Loucy (cell line): ENCODE data around the gene RANBP17.

Source experiments
- H2AFZ ChIP-seq: fragments of 200-600 bp; sonication (generic); 2 replicates; pipeline ENCODE4 v1.6.0; 2016; ENCODE audit warnings: antibody characterized with exemption, mild to moderate bottlenecking, low read length, moderate library complexity
- H3F3A ChIP-seq: fragments of 200-600 bp; 2 replicates; pipeline ENCODE4 v1.6.0; 2016; ENCODE audit warnings: antibody characterized with exemption, low read depth, mild to moderate bottlenecking
- H3K27me3 ChIP-seq: fragments of 200-600 bp; sonication (generic); 2 replicates; pipeline ENCODE4 v1.6.1; 2014; ENCODE audit warnings: low read length, mild to moderate bottlenecking; ENCODE audit not compliant: insufficient read depth, poor library complexity, severe bottlenecking
- H3K36me3 ChIP-seq: fragments of 200-600 bp; sonication (generic); 2 replicates; pipeline ENCODE4 v1.6.1; 2016; ENCODE audit warnings: low read length; ENCODE audit not compliant: insufficient read depth
- H3K4me1 ChIP-seq: fragments of 200-600 bp; sonication (generic); 2 replicates; pipeline ENCODE4 v1.5.1; 2014; ENCODE audit warnings: low read length, mild to moderate bottlenecking; ENCODE audit not compliant: insufficient read depth, poor library complexity, severe bottlenecking
- H3K4me2 ChIP-seq: fragments of 200-600 bp; sonication (generic); 2 replicates; pipeline ENCODE4 v1.6.0; 2014; ENCODE audit warnings: antibody characterized with exemption, low read length, low read depth, mild to moderate bottlenecking; ENCODE audit not compliant: poor library complexity, severe bottlenecking
- H3K4me3 ChIP-seq: fragments of 200-600 bp; sonication (generic); 2 replicates; pipeline ENCODE4 v1.5.1; 2014; ENCODE audit warnings: low read length, mild to moderate bottlenecking, mixed read lengths; ENCODE audit not compliant: poor library complexity, severe bottlenecking
- H3K79me2 ChIP-seq: fragments of 200-600 bp; sonication (generic); 2 replicates; pipeline ENCODE4 v1.6.1; 2014; ENCODE audit warnings: low read length; ENCODE audit not compliant: insufficient read depth
- H3K9ac ChIP-seq: fragments of 200-600 bp; sonication (generic); 2 replicates; pipeline ENCODE4 v1.6.0; 2014; ENCODE audit warnings: mild to moderate bottlenecking, low read depth, low read length, moderate library complexity; ENCODE audit not compliant: poor library complexity, severe bottlenecking
- H3K9me2 ChIP-seq: fragments of 200-600 bp; sonication (generic); replicated peaks from 2 replicates; pipeline ENCODE4 v1.6.1; 2016; ENCODE audit warnings: low read depth, low read length, mixed read lengths
- H3K9me3 ChIP-seq: fragments of 200-600 bp; sonication (generic); 2 replicates; pipeline ENCODE4 v1.6.1; 2014; ENCODE audit warnings: mild to moderate bottlenecking, antibody characterized with exemption, low read length, low read depth; ENCODE audit not compliant: insufficient read depth
- H4K20me1 ChIP-seq: fragments of 200-600 bp; sonication (generic); 2 replicates; pipeline ENCODE4 v1.6.0; 2014; ENCODE audit warnings: antibody characterized with exemption, low read length, mild to moderate bottlenecking; ENCODE audit not compliant: insufficient read depth, poor library complexity, severe bottlenecking
- CTCF ChIP-seq: fragments of 200-600 bp; sonication (generic); conservative IDR thresholded peaks from 2 replicates; pipeline ENCODE4 v1.5.1; 2014; ENCODE audit warnings: mild to moderate bottlenecking, antibody characterized with exemption, low read length
- EZH2phosphoT487 ChIP-seq: fragments of 200-600 bp; IDR thresholded peaks from 2 replicates; pipeline ENCODE4 v1.6.1; 2018; ENCODE audit warnings: antibody characterized with exemption, mild to moderate bottlenecking, moderate library complexity, borderline replicate concordance

RANBP17 gene

DNA sequence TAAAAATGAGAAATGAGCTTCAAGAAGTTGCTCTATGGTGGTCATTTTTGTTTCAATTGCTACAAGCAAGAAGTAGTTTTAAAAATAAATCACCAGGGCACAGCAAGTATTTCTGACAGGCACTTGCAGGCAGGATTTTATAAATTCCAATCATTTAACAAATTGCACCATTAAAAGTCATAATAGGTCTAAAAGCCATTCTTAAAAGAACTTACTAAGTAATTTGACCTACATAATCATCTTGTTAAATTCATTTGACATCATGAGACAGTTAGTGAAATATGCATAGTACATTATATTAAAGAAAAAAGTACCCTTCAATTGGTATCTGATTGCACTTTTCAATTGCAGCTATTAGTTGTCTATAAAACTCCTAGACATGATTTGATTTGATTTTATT, 478.2 kb downstream of the RANBP17 start:
- Histone ChIP-seq H3K27me3 (no peaks in the 10 kb centered on the region), H3K36me3 (no peaks in the 10 kb centered on the region), H3K4me3 (no peak overlapping the region), H3K4me1 (no peaks in the 10 kb centered on the region), H3K4me2 (no peak overlapping the region), H2AFZ (no peak overlapping the region), H3K9me3 (no peaks in the 10 kb centered on the region), H3K9ac (no peak overlapping the region), H3K9me2 (no peaks in the 10 kb centered on the region), H3K79me2 (no peaks in the 10 kb centered on the region), H3F3A (no peaks in the 10 kb centered on the region), H4K20me1 (no peaks in the 10 kb centered on the region)
- TF ChIP-seq EZH2phosphoT487 = no peak
- TF ChIP-seq CTCF = no peak

- Histone ChIP-seq H3K9me3 (no peaks in the 10 kb centered on the region), H3K4me1 (no peaks in the 10 kb centered on the region), H4K20me1 (no peaks in the 10 kb centered on the region), H3K4me3 (no peak overlapping the region), H3K9me2 (no peaks in the 10 kb centered on the region), H3K79me2 (no peaks in the 10 kb centered on the region), H3F3A (no peaks in the 10 kb centered on the region), H3K36me3 (no peaks in the 10 kb centered on the region), H3K27me3 (no peaks in the 10 kb centered on the region), H3K9ac (no peak overlapping the region), H3K4me2 (no peak overlapping the region), H2AFZ (no peak overlapping the region)
- no peak for TF ChIP-seq EZH2phosphoT487
- no peak for TF ChIP-seq CTCF
These were observed 478.7 kb downstream of the RANBP17 start for GRCh38 chr5:171340491-171340890.

DNA sequence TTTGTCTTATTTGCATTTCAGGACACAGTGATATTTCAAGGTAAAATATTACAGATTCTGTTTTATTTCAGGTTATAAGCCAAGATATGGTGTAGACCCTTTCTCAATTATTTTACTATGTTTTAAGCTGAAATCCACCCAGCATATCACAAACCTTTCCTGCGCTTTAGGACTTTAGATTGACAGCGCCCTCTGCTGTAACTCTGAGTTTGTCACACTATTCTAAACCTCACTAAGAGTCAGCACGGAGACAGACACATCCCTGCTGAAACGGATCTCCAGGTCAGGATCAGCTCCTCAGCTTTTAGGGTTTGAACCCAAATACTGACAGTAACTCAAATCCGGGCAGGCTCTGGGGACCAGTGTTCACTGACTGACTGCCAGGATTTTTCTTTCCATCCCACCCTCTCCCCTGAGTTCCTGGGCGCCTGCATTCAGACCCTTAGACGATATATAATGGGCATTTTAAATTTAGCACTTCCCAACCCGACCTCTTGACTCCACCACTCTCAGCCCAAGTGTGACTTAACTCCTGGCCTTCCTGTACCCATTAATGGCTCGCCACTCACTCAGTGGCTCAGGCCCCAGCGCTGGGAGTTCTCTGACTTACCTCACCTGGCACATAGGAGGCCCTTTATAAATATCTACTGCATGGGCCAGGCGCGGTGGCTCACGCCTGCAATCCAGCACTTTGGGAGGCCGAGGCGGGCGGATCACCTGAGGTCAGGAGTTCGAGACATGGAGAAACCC, 480.7 kb downstream of the RANBP17 start:
- H3K9me3 ChIP-seq = no peaks in the 10 kb centered on the region
- H4K20me1 ChIP-seq = no peaks in the 10 kb centered on the region
- H3K4me1 ChIP-seq = no peaks in the 10 kb centered on the region
- H3K36me3 ChIP-seq = no peaks in the 10 kb centered on the region
- H3K4me3 ChIP-seq = no peak overlapping the region
- TF ChIP-seq EZH2phosphoT487 = no peak
- TF ChIP-seq CTCF = peak; percentile 64
- no peaks in the 10 kb centered on the region for H3F3A ChIP-seq
- H3K79me2 ChIP-seq = no peaks in the 10 kb centered on the region
- H3K27me3 ChIP-seq = no peaks in the 10 kb centered on the region
- H3K9ac ChIP-seq = no peak overlapping the region
- H3K4me2 ChIP-seq = no peak overlapping the region
- H3K9me2 ChIP-seq = no peaks in the 10 kb centered on the region
- H2AFZ ChIP-seq = no peak overlapping the region
